Activated CD4-positive, alpha-beta T cell treated with anti-CD3 and anti-CD28 coated beads, Interleukin-10, Interleukin-2, amounts not matched to agents 100 ng/mL and 50 ng/mL, durations not matched to agents 16 hours and 8 hours (primary cell): ENCODE measurements around the gene DDX17.
"Not testable (repeated sequence)": the region's sequence is repeated elsewhere in the genome, so short reads cannot be mapped to it uniquely, and the experiment has no call there.

ENCODE experiments used
- DNase-seq: peaks from one replicate; pipeline ENCODE4 v3.0.0-alpha.2; 2020

The DDX17 gene

DNA sequence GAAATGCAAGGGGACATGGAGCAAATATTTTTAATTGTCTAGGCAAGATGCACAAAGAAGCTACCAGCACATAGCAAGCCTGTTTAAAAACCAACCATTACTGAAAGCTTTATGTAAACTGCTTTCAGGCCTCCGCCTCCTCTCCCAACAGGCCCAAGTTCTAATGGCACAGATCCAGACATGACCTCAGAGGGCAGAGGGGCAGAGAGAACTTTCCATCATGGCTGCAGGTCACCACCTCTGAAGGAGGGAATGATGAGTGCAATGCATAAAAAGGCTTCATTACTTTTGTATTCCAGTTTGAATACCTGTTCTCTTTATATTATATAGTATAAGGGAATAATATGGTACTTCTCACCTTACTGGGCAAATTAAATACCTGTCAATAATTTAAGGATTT lies 15.2 kb downstream of the DDX17 start:
- no peak for DNase-seq

DNA sequence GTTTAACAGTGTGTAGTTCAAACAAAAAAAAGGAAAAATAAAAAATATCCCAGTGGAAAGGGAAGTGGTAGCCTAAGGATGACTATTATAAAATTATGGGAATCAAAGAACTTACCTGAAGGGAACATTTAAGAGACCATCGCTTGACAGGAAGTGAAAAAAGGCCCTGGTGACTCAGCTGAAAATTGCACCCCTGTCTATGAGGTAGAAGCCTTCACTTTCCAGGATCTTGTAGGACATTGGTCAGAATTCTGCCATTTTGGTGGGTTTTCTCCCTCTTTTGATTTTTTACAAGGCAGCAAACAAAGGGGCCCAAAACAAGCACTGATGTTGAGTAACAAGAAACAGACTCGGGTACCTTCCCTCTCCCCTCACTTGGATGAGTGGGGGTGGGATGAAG lies 15.6 kb downstream of the DDX17 start:
- peak; percentile 24 for DNase-seq

DNA sequence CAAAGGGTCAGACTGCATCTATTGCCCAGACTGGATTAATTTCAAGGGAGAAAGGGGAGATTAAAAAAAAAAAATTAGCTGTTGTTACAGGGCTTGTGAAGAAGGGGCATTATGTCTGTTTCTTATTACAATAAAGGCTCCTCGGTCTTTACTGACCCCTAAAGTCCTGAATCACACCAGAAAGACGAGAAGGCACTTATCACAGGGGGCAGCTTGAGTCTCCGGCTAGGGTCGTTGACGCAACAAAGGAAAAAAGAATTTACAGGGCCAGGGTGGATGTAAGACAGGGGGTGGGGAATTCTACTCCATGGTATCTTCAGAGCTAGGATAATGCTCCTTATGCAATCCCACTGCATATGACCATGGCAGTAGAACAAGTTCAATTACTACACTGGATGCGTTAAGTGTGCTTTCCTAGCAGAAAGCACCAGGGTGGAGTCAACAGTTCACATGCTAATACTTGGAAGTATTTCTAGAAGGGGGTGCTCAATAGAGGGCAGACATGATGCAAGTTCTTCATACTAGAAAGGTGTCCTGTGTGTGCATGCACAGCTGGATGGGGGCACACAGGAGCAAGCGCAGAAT lies 16.5 kb downstream of the DDX17 start:
- DNase-seq: no peak

- DNase-seq: no peak
Observed at GRCh38 chr22:38489142-38489541, 17.0 kb downstream of the DDX17 start.

DNA sequence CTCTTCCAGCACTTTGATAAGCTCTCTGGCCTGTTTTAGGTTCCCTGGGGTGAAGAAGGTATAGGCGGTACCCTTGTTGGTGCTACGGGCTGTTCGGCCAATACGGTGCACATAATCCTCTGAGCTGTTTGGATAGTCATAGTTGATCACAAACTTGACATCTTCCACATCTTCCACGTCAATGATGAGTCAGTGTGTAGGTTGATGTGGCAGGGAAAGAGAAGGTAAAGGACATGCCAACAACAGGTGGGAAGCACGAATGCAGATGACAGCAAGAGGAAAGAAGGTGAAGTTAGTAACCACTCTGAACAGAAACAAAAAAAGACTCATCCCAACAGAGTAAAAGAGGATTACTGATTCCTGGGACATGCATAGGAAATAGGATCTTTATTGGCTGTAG lies 18.2 kb downstream of the DDX17 start:
- no peak for DNase-seq

DNA sequence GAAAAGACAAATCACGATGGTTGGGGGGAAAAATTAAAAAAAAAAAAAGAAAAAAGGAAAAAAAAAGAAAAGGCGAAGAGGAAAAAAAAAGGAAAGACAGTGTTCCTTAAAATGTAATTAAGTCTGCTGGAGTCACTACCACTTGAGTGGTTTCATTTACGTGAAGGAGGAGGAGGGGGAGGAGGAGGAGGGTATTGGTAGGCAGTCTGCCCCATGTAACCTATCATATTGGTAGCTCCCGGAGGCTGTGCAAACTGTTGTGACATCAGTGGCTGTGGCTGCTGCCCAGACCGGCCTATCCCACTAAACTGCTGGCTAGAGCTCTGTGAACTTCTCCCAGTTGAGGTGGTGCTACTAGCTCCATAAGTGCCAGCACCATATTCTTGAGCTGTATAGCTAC lies 20.3 kb downstream of the DDX17 start:
- DNase-seq: no peak

DNA sequence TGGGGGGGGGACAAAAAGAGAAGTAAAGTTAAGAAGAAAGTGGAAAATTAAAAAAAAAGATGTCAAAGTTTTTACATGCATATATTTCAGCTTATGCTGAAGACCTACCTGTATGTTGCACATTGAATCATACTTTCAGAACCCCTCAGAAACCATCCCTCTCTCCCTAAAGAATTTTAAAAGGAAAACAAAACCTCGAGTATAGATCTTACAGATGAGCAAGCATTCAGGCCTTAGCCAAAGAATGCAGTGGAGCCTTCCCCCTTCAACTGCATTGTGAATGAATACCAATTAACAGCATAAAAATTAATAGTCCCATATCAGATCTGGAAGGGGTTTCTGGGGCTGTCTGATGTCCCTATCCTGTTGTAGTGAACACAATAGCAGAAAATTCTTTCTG lies 21.9 kb downstream of the DDX17 start:
- DNase-seq: no peak

- DNase-seq: no peak
Observed at GRCh38 chr22:38482662-38483308, 23.3 kb downstream of the DDX17 start.

DNA sequence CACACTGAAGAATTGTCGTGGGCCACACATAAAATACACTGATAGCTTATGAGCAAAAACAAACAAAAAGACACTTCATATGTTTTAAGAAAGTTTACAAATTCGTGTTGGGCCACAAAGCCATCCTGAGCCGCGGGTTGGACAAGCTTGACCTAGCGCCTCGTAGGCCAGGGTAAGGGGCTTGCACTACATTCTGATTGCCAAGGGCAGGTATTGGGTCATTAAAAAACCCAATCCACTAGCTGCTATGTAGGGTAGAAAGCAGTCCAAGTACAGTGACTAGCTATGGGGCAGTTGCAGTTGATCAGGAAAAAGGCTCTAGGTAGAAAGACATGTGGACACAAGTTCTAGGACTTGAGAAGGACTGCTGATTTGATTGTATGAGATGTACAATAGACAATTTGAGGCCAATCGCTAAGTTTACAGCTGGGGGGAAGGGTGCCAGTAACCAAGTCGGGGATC lies 24.2 kb downstream of the DDX17 start:
- DNase-seq: no peak

DNA sequence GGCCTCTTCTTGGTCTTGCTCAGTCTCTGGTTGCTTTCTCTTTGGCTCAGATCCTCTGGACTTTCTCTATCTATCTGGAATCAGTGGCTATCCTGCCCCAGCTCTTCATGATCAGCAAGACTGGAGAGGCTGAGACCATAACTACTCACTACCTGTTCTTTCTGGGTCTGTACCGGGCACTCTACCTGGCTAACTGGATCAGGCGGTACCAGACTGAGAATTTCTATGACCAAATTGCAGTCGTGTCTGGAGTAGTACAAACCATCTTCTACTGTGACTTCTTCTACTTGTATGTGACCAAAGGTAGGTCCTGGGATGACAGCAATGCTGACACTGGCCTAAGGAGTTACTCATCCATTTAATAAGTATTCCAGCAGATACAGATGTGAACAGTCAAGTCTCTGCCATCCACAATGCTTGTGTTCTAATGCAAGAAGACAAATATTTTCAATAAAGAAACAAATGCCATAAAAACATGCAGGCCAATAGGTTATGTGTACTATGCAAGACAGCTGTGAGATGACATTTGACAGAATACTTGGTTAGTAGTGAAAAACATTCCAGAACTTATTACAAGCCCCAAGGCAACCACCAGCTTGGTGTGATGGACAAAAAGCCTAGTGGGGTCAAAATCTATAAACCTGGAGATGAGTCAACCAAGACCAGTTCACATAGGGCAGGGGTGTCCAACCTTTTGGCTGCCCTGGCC lies 24.8 kb downstream of the DDX17 start:
- no peak for DNase-seq

DNA sequence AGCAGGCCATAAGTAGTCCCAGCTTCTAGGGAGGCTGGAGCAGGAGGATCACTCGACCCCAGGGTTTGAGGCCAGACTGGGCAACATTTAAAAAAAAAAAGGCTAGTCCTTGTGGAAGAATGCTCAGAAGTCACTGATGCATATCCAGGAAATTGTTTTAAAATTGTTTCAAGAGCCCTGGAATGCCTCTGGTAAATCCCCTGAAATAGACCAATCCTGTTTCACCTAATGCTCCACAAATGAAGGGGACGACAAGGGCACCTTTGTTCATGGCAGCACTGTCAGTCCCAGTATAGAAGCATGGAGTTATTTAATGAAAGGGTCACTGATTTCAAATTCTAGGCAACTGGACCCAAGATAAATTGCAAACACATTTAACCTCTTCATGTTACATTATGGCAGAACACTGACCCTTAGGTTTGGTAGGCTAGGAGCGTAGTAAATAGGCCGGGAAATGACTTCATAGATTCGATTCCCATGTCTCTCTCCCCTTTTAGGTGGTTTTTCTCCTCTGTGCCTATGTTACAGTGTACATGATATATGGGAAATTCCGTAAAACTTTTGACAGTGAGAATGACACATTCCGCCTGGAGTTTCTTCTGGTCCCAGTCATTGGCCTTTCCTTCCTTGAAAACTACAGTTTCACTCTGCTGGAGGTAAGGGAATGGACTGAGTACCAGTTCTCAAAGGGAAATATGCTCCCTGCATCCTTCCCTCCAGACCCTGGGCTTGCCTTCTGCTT lies 26.8 kb downstream of the DDX17 start:
- no peak for DNase-seq

GRCh38 chr22:38477585-38477984 lies 28.5 kb downstream of the DDX17 start:
- DNase-seq: no peak

- DNase-seq: no peak
Observed at GRCh38 chr22:38474003-38474607, 32.0 kb downstream of the DDX17 start.

GRCh38 chr22:38471237-38471636 lies 34.9 kb downstream of the DDX17 start:
- DNase-seq: no peak

DNA sequence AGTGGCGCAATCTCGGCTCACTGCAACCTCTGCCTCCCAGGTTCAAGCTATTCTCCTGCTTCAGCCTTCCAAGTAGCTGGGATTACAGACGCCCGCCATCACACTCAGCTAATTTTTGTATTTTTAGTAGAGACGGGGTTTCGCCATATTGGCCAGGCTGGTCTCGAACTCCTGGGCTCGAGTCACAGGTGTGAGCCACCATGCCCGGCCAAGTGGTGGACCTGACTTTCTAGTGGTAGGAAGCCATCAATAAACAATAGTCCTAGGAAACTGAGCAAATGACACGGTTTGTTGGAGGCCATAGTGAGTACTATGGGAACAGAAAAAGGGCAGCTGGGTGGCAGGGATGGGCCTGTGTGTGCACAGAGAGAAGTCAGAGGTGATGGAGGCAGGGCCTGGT lies 35.9 kb downstream of the DDX17 start:
- not testable (repeated sequence) for DNase-seq

GRCh38 chr22:38469306-38469781 lies 36.8 kb downstream of the DDX17 start:
- DNase-seq: no peak

GRCh38 chr22:38468443-38469305 lies 37.4 kb downstream of the DDX17 start:
- DNase-seq: no peak

GRCh38 chr22:38467904-38468442 lies 38.1 kb downstream of the DDX17 start, which contains the start of gene KDELR3:
Gene KDELR3 (plus strand): TSS chr22:38468096. CDS start chr22:38468234, 138 bp downstream.
- peak; percentile 64 for DNase-seq

DNA sequence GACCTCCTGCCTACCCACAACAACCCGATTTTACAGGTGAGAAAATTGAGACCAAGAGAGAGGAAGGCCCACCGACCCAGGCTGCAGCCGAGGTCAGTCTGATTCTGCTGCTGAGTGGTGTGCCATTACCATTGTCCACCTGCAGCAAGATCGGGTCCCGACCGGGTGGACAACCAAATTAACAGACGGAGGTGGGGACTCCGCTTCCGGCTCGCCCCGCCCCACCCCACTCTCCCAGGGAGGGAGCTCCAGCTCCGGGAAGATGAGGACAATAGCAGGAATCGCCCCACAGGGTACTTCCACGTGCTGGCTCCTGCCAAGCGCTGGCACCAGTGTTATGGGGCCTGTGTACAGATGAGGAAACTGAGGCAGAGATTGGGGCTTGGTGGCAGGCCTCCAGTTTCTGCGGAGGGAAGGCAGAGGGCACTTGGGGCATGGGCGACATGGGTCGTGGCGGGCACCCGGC lies 38.6 kb downstream of the DDX17 start:
- DNase-seq: no peak

GRCh38 chr22:38465673-38466490 lies 40.2 kb downstream of the DDX17 start:
- no peak for DNase-seq
